ENCODE measurements around the gene KLF8.

The KLF8 gene

GRCh38 chrX:56313308-56313707, 81.2 kb downstream of the KLF8 start:
- DNase-seq: no peak

DNA sequence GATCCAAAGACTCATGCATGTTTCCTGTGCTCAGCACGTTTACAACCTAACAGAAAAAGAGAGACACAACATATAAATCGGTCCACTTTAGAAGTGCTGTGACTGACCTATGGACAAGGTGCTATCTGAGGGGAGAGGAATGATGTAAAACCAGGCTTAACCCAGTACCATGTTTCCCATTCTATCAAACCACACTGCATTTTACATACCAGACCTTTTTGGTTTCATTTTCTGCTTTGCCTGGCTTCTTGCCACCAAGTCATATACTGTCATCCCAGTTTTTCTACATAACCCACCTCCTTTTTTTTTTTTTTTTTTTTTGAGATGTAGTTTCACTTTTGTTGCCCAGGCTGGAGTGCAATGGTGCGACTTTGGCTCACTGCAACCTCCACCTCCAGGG, 82.2 kb downstream of the KLF8 start:
- DNase-seq: no peak

- no peak for DNase-seq
Observed at GRCh38 chrX:56318076-56318475, 85.9 kb downstream of the KLF8 start.

DNA sequence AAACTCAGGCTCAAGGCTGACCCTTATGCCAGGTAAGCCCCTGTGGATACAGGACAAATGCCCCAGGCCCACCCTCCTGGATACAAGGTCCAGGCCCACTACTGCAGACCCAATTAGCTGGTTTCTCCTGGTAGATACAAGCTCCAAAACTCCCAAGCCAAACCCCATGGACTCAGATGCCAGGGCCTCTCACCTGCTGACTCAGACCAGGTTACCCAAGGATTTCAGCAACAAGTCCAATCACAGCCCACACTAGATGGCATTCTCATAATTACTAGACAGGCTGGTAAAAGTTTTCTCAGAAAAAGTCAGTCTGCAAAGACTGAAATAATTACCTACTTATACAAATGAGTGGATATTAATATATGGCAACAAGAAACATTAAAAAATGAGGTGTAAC, 87.0 kb downstream of the KLF8 start:
- no peak for DNase-seq
